GM20000 (cell line): Measurements from ENCODE around the gene PPP2R2B.

Source experiments
- DNase-seq: peaks from one replicate; pipeline ENCODE4 v3.0.0; 2012; ENCODE audit warnings: low spot score
- CTCF ChIP-seq: IDR thresholded peaks from 2 replicates; pipeline ENCODE4 v1.5.1; 2012; ENCODE audit warnings: mild to moderate bottlenecking, control low read depth; ENCODE audit errors: extremely low read depth, missing control alignments

PPP2R2B gene

GRCh38 chr5:146653560-146653959, 225.0 kb downstream of the PPP2R2B start:
- no peak for DNase-seq
- no peak for TF ChIP-seq CTCF

GRCh38 chr5:146652547-146652946, 226.0 kb downstream of the PPP2R2B start:
- no peak for TF ChIP-seq CTCF
- DNase-seq = no peak

GRCh38 chr5:146647656-146648199, 230.8 kb downstream of the PPP2R2B start:
- TF ChIP-seq CTCF = no peak
- DNase-seq = no peak

GRCh38 chr5:146646441-146646840, 232.1 kb downstream of the PPP2R2B start:
- TF ChIP-seq CTCF = no peak
- DNase-seq = no peak

- no peak for TF ChIP-seq CTCF
- no peak for DNase-seq
Observed at GRCh38 chr5:146645342-146645741, 233.2 kb downstream of the PPP2R2B start.

GRCh38 chr5:146644831-146645230, 233.7 kb downstream of the PPP2R2B start:
- no peak for DNase-seq
- no peak for TF ChIP-seq CTCF

- no peak for DNase-seq
- TF ChIP-seq CTCF = no peak
Observed at GRCh38 chr5:146643776-146644175, 234.8 kb downstream of the PPP2R2B start.
